Activated CD4-positive, alpha-beta T cell treated with anti-CD3 and anti-CD28 coated beads for 48 hours (primary cell): ENCODE measurements around the gene MED31.
A peak's percentile ranks its signal among the peaks of the same experiment; 100 is the strongest.
"Not testable (repeated sequence)": the region's sequence is repeated elsewhere in the genome, so short reads cannot be mapped to it uniquely, and the experiment has no call there.

Experiments
- DNase-seq: peaks from one replicate; pipeline ENCODE4 v3.0.0-alpha.2; 2020

The MED31 gene

DNA sequence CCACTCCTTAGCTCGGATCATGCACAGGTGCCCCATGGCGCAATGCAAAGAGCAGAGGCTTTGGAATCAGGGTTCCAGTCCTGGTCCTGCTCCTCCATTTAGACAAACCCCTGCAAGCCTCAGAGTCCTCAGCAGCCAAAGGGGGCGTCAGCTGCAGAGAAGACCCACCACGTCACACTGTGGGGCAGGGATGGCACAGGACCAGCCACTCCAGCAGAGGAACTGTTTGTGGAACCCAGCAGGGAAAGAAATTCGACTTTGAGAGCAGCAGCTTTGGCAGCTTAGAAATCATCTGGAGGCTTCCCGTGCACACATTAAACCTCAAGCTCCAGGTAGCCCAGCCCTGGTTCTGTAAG, 25.4 kb upstream of the MED31 start:
- no peak for DNase-seq

DNA sequence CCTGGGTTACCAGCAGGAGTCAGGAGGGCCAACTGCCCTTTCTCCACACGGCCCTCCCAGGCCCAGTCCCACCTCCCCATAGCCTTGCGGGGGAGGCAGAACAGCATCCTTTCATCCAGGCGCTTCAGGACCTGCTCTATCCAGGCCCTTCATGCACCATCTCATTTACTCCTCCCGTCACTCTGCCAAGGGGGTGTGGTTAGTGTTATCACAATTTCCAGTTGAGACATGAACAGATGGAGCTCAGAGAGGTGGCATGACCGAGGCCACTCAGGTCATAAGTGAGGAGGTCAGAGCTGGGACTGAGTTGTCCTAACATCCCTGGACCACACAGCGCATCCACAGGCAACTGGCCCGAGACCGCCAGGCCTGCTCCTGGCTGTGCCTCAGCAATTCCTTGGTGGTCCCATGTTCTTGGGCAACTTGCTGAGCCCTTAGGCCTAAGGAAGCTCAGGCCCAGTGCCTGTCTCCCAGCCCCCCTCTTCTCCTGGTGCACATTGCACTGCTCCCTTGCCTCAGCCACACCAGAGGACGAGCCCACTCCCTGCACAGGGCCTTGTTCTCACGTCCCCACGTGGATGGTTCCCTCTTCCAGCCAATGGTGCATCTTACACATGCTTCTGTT, 23.9 kb upstream of the MED31 start:
- no peak for DNase-seq

DNA sequence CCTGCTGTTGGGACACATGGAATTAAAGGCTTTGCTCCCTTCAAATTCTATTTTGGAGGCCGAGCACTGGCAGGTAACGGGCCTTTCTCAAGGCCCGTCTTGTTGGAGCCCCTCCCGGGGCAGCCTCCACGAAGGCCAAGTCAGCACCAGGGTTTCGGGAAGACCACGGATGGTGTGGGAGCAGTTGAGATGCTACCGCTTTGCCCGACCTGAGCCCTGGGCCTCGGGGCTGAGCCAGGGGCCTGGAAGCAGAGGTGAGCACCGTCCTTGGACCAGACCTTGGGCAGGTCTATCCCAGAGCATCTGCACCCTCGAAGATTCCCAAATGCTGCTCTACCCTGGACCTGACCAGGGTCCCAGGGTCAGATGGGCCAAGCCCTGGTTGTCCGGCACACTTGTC, 23.2 kb upstream of the MED31 start:
- no peak for DNase-seq

DNA sequence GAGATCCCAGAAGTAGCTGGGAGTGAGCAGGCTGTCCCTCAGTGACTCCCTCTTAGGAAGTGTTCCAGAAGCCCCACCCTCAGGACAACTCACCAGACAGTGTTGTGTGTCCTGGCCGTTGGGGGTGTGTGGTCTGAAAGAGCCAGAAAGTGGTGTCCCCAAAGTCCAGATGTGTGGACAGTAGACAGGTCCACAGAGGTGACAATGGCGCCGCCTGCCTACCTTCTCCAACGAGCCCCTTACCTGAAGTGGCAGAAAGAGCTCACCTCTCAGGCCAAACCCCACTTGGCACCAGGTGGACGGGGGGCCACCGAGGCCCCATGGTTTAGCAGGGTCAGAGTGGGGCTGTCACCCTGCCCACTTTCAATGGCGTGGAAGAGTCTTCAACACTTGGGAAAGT, 20.0 kb upstream of the MED31 start:
- no peak for DNase-seq

DNA sequence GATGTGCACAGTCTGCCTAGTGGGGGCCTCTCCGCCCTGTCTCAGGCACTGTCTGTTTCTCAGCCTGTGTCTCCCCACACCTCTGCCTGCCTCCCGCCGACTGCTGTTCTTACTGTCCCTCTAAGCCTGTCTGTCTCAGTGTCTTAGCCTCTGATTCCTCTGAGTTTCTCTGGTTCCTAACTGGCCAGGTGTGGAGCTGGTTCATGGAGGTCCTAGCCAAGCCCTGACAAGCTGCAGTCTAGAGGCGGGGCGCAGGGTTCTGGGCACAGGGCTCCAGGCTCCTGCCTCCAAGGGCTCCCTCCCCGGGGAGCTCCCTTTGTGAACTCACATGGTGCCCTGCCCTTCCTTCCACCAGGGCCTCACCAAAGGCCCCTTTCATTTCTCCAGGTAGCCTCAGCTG, 19.6 kb upstream of the MED31 start:
- no peak for DNase-seq

DNA sequence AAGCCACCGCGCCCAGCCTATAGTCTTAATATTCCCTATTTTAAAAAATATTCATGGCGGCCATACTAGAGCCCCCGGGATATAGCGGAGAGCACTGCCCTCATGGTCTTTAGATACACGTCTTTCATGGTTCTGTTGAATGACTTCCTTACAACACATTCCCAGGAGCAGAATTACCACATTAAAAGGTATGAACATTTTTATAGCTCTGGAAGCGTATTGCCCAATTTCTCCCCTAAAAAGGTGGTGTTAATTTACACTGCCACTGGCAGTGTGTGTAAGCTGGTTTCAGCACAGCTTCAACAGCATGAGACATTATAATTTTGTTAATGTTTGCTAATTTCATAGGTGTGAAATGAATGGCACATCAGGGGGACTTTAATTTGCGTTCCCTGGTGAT, 19.2 kb upstream of the MED31 start:
- DNase-seq, result no peak

DNA sequence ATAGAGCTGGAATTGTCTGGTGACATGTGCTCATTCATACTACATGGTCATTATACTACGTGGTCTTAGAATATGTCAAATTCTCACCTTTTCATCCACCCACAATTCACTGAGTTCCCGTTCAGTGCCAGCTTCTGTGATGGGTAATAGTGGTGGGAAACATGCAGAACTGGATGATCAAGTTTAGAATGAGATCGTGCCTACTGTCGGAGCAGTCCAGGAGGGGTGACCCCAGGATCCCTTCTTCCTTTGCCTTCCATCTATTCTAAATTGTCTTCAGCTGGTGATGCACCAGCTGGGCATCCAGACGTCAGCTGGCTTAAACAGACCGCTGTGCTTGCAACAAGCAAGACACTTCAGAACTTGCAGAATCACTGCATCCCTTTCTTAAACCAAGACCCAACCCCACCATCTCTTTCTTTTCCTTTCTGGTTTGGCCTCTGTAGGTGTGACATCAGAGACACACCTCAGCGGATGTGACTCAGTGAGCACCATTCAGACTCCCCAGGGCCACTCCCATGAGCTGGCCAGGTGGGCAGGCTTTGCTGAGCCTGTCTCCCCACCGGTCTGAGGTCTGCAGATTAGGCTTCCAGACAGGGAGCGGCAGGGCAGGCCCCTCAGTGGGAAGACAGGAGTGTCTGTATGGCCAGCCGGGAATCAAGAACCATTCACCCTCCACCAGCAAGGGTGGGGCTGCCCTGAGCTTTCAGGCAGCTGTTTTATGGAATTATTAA, 18.2 kb upstream of the MED31 start:
- DNase-seq, result no peak

DNA sequence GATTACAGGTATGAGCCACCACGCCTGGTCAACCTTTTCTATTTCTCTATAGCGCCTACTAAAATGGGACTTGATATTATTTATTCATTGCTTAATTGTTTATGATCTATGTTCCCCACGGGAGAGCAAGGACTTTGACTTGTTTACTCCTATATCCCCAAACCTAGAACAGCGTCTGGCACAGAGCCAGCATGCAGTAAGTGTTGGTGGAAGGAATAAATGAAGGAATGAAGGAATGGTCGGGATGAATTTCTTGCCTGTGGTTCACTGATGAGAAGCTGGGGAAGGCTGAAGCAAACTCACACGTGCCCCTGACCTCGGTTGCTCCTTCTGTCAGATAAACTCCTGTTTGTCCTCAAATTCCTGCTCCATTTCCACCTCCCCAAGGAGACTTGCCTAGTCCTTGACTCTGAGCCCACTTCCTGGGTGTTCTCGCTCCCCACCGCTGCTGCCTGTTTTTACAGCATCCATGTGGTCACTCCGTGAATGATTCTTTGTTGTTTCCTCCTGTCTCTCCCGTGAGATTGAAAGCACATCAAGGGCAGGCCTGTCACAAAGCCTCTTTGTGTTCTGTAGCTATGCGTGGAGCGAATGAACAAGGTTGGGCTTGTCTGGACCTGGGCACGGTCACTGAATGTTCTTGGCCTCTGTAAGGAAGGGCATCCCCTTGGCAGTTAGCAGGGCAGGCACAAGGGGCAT, 17.5 kb upstream of the MED31 start:
- no peak for DNase-seq

DNA sequence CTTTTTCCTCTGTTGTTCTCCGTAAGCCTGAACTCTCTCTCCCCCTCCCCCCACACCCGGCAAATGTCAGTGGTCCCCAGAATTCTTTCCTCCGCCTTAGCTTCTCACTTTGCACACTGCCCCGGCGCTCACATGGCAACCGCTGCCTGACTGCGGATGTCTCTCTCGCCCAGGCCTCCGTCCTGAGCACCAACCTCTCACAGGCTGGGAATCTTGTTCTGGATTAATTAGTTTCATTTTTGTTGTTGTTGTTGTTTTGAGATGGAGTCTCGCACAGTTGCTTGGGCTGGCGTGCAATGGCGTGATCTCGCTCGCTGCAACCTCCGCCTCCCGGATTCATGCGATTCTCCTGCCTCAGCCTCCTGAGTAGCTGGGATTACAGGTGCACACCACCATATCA, 16.8 kb upstream of the MED31 start:
- DNase-seq, result no peak

DNA sequence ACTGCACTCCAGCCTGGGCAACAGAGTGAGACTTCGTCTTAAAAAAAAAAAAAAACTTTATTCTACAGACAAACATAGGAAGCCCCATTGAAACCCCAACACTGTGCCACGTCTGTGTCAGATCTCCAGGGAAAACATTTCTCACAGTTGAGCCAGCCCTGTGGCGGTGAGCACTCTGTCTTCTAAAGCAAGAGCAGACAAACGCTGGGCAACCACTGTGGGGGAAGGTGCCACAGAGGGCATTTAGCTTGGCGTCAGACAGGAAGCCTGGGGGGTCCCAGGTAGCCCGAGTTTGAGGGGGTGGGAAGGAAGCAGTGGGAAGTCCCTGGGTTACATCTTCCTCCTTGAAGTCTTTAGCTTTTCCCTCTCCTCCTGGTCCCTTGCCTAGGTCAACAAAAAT, 16.1 kb upstream of the MED31 start:
- no peak for DNase-seq

DNA sequence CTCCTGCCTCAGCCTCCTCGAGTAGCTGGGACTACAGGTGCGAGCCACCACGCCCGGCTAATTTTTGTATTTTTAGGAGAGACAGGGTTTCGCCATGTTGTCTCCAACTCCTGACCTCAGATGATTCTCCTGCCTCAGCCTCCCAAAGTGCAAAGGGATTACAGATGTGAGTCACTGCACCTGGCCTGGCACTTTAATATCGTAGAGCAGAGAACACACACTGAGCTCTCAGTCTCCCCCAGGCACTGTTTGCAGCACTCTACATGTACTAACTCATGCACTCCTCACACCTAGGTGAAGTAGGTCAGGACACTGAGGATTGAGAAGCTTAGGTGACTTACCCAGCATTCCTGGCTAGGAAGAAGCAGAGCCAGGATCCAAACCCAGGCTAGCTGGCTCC, 15.2 kb upstream of the MED31 start:
- DNase-seq, result no peak

DNA sequence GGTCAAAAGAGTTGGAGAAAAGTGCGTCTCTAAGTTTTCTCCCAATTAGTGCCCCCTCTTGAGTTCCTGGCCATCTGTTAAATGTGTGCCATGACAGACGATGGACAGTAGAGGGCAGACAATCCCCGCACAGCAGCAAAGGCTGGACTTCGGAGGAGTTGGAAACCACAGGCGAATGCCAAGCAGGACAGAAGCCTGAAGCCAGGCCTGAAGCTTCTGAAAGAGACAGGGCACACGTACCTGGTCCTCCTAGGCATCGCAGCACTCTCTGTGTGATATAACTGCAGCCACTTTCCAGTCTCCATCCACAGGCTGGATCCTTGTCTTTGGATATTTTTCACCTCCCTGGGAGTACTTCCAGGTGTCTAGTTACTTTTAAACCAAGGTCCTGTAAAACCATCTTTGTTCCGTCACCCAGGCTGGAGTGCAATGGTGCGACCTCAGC, 14.7 kb upstream of the MED31 start:
- peak; percentile 65 for DNase-seq

DNA sequence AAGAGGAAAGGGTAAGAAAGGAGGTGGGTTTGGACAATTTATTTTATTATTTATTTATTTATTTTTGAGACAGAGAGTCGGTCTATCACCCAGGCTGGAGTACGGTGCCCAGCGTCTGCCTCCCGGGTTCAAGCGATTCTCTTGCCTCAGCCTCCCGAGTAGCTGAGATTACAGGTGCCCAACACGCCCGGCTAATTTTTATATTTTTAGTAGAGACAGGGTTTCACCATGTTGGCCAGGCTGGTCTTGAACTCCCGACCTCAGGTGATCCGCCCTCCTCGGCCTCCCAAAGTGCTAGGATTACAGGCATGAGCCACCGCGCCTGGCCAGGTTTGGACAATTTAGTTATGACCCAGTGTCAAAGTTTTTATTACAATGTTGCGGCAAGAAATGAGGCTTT, 11.8 kb upstream of the MED31 start:
- DNase-seq, result not testable (repeated sequence)

DNA sequence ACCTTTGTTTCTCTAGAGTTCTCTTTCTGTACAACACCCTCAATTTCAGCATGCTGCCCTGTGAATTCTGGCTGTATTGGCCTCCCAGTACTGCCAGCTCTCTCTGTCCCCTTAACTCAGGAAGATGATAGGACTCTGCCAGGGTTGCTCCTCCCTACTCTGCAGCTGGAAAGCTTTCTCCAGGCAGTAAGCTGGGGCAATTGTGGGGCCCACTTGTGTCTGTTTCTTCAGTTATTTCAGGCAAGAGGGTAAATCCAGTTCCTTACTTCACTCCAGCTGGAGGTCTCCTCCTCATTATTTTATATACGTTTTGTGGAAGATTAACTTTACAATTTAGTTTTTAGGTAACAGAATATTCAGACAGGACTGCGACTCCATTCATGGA, 10.1 kb upstream of the MED31 start:
- no peak for DNase-seq

DNA sequence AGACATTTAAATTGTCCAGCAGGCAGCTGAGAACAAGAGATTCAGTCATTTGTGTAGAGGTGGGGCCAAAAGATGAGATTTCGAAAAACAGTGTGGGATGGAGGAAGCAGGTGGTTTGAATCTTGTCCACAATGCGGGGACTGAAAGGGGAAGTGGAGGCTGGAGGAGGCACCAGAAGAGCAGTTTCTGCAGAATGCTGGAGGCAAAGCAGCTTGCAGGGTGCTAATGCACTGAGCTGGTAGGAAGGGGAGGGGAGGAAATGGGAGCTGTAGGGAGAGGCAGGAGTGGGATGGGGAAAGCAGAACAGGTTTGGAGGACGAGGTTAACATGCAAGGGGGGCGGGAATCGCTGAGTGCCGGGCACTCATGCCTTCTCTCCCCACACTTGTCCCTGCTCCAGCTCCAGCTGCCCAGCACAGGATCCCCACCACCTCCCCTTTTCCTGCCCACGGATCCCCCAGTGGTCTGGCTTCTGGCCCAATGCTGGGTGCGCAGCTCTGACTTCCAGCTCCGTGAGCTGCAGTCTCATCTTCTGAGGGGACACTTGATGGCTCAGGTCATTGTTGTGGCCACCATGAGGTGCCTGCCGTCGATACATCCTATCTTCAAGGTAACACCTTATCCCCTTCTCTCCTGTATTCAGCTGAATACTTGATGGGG, 9.5 kb upstream of the MED31 start:
- no peak for DNase-seq

DNA sequence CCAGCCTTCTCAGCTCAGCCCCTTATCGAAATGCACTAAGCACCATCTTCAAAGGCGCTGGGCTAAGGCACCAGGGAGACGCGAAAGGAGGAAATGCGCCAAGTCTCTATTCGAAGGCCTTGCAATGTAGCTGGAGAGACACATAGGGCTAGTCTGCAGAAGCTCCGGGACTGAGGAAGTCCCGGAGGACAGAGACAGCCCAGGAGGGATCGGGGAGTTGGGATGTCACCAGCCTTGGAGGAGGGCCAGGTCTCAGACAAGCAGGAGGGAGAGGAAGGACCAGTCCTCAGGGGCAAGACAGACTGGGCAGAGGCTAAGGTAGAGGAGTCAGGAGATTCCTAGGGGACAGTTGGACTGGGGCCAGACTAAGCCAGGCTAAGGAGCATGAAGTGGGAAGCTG, 8.7 kb upstream of the MED31 start:
- DNase-seq, result no peak

DNA sequence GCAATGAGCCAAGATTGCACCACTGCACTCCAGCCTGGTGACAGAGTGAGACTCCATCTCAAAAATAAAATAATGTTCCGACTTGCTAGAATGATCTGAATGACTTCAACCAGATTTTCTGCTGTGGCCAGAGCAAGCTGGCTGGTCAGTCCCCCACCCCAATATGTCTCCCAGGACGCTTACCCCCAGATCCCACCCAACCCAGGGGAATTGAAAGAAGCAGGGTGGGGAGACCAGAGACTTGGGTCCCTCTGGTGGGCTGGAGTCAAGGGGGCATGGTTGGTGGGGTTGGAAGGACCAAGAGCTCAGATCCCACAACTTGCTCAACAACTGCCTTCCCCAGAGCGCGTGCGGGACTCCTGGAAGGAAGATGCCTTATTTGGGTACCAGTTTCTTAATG, 7.0 kb upstream of the MED31 start:
- DNase-seq, result not testable (repeated sequence)

DNA sequence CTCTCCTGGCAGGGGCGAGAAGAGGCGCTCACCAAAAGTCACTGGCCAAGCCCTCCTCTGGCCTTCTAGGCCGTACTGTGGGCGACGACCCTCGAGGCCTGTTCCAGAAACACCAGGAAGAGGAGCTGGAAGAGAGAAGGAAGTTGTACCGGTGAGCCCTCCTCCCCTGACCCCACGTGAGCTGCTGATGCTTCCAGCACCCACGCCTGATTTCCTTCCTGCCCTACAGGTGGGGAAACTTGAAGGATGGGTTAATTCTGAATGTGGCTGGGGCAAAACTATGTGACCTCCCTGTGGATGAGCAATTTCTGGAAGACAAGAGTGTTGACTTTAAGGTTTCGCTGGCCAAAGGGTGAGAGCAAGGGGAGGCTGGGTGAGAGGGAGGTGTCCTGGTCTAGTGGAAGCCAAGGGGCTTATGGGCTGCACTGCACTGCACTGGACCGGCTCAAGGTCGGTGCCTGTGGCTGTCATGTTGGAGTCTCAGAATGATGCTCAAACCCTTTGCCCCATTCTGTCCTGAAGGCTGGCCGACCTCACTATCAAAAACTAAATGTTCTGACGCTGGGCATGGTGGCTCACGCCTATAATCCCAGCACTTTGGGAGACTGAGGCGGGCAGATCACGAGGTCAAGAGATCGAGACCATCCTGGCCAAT, 6.4 kb upstream of the MED31 start:
- no peak for DNase-seq

DNA sequence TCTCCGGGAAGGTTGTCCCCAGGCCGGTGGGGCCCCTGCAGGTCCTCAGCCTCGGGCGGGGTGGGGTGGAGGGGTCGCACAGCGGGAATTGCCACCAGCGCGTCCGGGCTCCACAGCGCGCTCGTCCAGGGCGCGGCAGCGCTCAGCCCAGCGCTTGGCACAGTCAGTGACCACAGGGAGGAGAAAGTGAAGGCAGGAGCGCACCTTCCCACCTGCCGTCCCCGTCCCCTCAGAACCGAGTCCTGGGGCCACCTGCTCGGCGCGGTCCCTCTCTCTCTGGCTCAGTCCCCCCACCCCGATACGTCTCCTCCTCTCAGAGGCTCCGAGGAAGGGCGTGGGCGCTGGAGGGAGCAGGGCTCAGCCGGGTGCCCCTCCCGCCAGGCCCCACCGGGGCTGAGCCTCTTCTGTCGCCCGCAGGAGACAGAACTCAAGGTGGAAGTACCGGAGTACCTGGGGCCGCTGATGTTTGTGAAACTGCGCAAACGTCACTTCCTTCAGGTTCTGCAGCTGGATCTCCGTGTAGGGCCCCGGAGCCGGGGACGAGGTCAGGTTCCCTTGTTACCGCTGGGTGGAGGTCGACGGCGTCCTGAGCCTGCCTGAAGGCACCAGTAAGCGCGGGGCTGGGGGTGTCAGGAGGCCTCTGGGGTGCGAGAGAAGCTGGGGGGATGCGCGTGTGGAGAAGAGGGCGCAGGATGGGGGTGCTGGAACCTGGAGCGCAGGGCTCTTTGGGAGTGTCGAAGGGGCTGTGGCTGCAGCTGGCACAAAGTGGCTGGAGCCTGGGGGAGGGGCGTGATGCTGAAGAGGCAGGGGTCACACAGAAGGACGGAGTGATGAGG, 5.6 kb upstream of the MED31 start:
- DNase-seq, result peak; percentile 76

DNA sequence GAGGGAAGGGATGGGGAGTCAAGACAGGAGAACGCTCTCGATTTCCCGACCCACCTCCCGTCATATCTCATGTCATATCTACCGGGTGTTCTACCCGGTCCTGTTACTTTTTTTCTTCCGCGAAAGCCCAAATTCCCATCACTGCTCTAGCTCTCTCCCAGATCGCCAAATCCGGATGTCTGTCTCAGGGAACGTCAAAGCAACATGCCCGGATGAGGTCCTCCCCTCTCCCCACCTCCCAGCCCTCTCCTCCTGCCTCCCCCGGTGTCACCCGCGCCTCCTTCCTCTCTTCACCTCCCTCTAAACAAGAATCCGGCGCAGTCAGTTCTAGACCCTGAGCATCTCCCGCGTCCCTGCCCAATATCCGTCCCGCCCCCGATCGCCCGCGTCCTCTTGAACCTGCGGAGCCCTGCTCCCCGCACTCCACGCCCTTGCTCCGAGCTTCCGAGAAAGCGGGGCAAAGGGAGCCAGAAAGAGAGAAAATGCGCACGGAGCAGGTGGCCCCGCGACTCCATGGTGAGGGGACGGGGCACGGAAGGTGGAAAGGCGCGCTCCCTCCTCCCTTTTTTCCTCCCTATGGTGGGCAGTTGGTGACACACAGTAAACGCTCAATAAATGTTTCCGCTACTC, 4.4 kb upstream of the MED31 start:
- not testable (repeated sequence) for DNase-seq

DNA sequence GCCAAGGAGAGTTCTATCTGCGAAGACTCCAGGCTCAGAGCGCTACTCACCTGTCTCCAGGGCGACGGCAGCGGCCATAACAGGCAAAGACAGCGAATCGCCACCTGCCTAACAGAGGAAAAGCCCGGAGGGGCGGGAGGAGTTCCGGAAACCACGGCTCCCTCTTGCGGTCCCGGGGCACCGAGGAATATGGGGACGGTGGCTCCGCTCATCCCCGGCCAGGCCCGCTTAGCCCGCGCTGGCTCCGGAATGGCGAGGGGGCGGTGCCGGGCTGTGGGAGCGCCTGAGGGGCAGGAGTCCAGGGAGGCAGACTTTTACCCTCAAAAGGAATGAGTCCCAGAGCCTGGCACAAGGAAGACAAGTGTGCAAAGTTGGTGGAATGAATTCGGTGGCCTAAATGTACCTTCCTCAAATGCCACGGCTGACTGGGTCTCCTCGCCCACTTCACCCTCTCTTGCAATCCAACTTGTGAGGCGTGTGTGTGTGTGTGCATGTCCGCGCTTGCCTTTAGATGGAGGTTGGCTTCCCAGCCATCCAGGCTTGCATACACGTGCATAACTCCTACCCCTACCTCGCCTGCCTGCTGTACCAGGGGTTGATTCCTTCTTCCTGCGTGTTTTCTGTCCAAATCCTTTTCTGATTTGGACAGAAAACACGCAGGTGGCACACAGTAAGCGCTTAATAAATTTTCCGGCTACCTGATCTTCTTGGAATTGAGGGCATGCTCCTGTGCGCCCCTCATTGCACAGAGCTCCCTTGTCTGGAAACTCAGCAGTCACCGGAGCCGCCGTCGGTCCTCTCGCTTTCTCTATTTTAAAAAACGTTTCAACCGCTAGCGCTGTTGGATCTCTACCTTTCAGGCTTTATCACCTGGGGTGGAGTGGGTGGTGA, 3.7 kb upstream of the MED31 start:
- DNase-seq, result no peak
